ENCODE results near the gene TRRAP. TPM values are rescaled to one million over a fixed set of nuclear protein-coding genes. Genes with fewer than 3 reads are reported as not detected.

The TRRAP gene
- polyA plus RNA-seq (2013, experiment 1 of 2): 11.5 TPM
- 11.9 TPM for polyA plus RNA-seq (2013, experiment 2 of 2)

- peak within 1 kb of the TSS; percentile 93 for H2BK5ac ChIP-seq (ENCODE audit: low read length)
- H3K4ac ChIP-seq (ENCODE audit: low read length): no peak within 1 kb of the TSS
- peak within 1 kb of the TSS; percentile 97 for H3K23ac ChIP-seq (ENCODE audit: low read depth, low read length, poor library complexity)
- DNase-seq (ENCODE audit: low spot score): peak; percentile 72
- H2BK120ac ChIP-seq (ENCODE audit: low read depth, low read length): peak within 1 kb of the TSS; percentile 98
- peak within 1 kb of the TSS; percentile 96 for H2AK5ac ChIP-seq (ENCODE audit: low read depth, low read length)
- peak within 1 kb of the TSS; percentile 100 for H3K18ac ChIP-seq (ENCODE audit: low read length)
- H3K36me3 ChIP-seq (replicated peaks in 1 of 2; ENCODE audit: control insufficient read depth in 2 of 2, insufficient read depth in 2 of 2, low read length in 2 of 2): peaks cover 10 to 31% of the 10 kb centered on the region in 2 donors
- peak within 1 kb of the TSS; percentile 90 for H3K27ac ChIP-seq (replicated peaks; ENCODE audit: low read length)
- H3K9ac ChIP-seq (ENCODE audit: low read depth, low read length, poor library complexity): peak within 1 kb of the TSS; percentile 95
- H4K8ac ChIP-seq (ENCODE audit: low read depth, low read length): no peak within 1 kb of the TSS
- H3K4me1 ChIP-seq (ENCODE audit: control insufficient read depth in 2 of 2, insufficient read depth in 1 of 2, low read depth in 1 of 2, low read length in 2 of 2): peaks cover 6 to 12% of the 10 kb centered on the region in 2 donors
- H2BK12ac ChIP-seq (ENCODE audit: low read length): peak within 1 kb of the TSS; percentile 41
- H3K9me3 ChIP-seq (replicated peaks in 1 of 2; ENCODE audit: control insufficient read depth in 2 of 2, insufficient read depth in 1 of 2, low read depth in 1 of 2, low read length in 2 of 2): no peaks in the 10 kb centered on the region
- no peak within 1 kb of the TSS for H4K91ac ChIP-seq (ENCODE audit: low read depth, low read length, poor library complexity)
- H2BK15ac ChIP-seq (ENCODE audit: low read length): peak within 1 kb of the TSS; percentile 85
- no CpG with 5 or more reads among the region's 113 CpGs for WGBS, 2 donors (ENCODE audit: extremely low coverage in 2 of 2, insufficient read length in 2 of 2, insufficient replicate concordance in 1 of 2)
- H3K4me3 ChIP-seq (ENCODE audit: low read length in 2 of 2): peak within 1 kb of the TSS; percentile 94
- H3K14ac ChIP-seq (ENCODE audit: low read length): peak within 1 kb of the TSS; percentile 82
- H3K27me3 ChIP-seq (ENCODE audit: control insufficient read depth in 3 of 3, insufficient read depth in 3 of 3, low read depth in 1 of 3, low read length in 3 of 3): peaks cover 0 to 19% (median 0%) of the 10 kb centered on the region in 3 experiments
- peak within 1 kb of the TSS; percentile 99 for H2AFZ ChIP-seq (ENCODE audit: low read length)
- peak within 1 kb of the TSS; percentile 77 for H3K4me2 ChIP-seq (ENCODE audit: insufficient read depth, low read length, poor library complexity, severe bottlenecking)
- H3K79me1 ChIP-seq (ENCODE audit: low read depth, low read length): peaks cover 11% of the 10 kb centered on the region
These were observed at the start of gene TRRAP for GRCh38 chr7:98878365-98879197. Gene TRRAP (plus strand): TSS chr7:98878532. CDS start chr7:98881151, 2,619 bp downstream.

DNA sequence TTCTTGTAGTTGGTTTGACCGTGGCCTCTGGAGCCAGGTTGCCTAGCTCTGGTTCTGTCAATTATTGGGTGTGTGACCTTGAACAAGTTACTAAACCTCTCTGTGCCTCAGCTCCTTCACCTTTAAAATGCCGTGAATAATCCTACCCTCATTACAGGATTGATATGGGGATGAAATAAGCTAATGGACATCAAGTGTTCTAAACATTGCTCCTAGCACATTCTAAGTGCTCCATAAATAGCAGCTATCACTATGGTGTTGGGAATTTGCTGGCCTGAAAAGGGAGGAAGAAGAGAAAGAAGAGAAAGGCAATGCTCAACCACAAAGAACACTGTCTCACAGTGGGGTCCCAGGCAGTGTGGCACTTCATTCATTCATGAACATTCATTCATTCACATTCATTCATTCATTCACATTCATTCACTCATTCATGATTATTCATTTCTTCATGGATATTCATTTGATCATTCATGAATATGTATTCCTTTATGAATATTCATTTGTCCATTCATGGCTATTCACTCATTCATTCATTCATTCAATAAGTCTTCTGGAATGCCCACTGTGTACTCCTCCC lies 47.3 kb upstream of the TRRAP start:
- Histone ChIP-seq H3K4me3 (ENCODE audit: low read length in 2 of 2) (no peak overlapping the region), H4K91ac (ENCODE audit: low read depth, low read length, poor library complexity) (no peak overlapping the region), H3K4me1 (ENCODE audit: control insufficient read depth in 2 of 2, insufficient read depth in 1 of 2, low read depth in 1 of 2, low read length in 2 of 2) (no peaks in the 10 kb centered on the region), H3K14ac (ENCODE audit: low read length) (no peak overlapping the region), H2AK5ac (ENCODE audit: low read depth, low read length) (no peak overlapping the region), H2AFZ (ENCODE audit: low read length) (no peak overlapping the region), H3K27ac (replicated peaks; ENCODE audit: low read length) (no peak overlapping the region), H3K9me3 (replicated peaks in 1 of 2; ENCODE audit: control insufficient read depth in 2 of 2, insufficient read depth in 1 of 2, low read depth in 1 of 2, low read length in 2 of 2) (no peaks in the 10 kb centered on the region), H2BK12ac (ENCODE audit: low read length) (no peak overlapping the region), H3K79me1 (ENCODE audit: low read depth, low read length) (no peaks in the 10 kb centered on the region), H3K36me3 (replicated peaks in 1 of 2; ENCODE audit: control insufficient read depth in 2 of 2, insufficient read depth in 2 of 2, low read length in 2 of 2) (no peaks in the 10 kb centered on the region), H3K9ac (ENCODE audit: low read depth, low read length, poor library complexity) (no peak overlapping the region), H2BK15ac (ENCODE audit: low read length) (no peak overlapping the region), H2BK120ac (ENCODE audit: low read depth, low read length) (no peak overlapping the region), H2BK5ac (ENCODE audit: low read length) (no peak overlapping the region), H3K23ac (ENCODE audit: low read depth, low read length, poor library complexity) (no peak overlapping the region), H3K18ac (ENCODE audit: low read length) (no peak overlapping the region), H3K4me2 (ENCODE audit: insufficient read depth, low read length, poor library complexity, severe bottlenecking) (no peak overlapping the region), H4K8ac (ENCODE audit: low read depth, low read length) (no peak overlapping the region), H3K4ac (ENCODE audit: low read length) (no peak overlapping the region), H3K27me3 (ENCODE audit: control insufficient read depth in 3 of 3, insufficient read depth in 3 of 3, low read depth in 1 of 3, low read length in 3 of 3) (no peaks in the 10 kb centered on the region)
- no CpG with 5 or more reads among the region's 2 CpGs for WGBS, 2 donors (ENCODE audit: extremely low coverage in 2 of 2, insufficient read length in 2 of 2, insufficient replicate concordance in 1 of 2)
- DNase-seq (ENCODE audit: low spot score): no peak

GRCh38 chr7:98831641-98832221 lies 46.6 kb upstream of the TRRAP start:
- Histone ChIP-seq H2BK12ac (ENCODE audit: low read length) (no peak overlapping the region), H3K27me3 (ENCODE audit: control insufficient read depth in 3 of 3, insufficient read depth in 3 of 3, low read depth in 1 of 3, low read length in 3 of 3) (no peaks in the 10 kb centered on the region), H4K91ac (ENCODE audit: low read depth, low read length, poor library complexity) (no peak overlapping the region), H3K4me3 (ENCODE audit: low read length in 2 of 2) (no peak overlapping the region), H3K18ac (ENCODE audit: low read length) (no peak overlapping the region), H4K8ac (ENCODE audit: low read depth, low read length) (no peak overlapping the region), H2BK15ac (ENCODE audit: low read length) (no peak overlapping the region), H3K14ac (ENCODE audit: low read length) (no peak overlapping the region), H3K9me3 (replicated peaks in 1 of 2; ENCODE audit: control insufficient read depth in 2 of 2, insufficient read depth in 1 of 2, low read depth in 1 of 2, low read length in 2 of 2) (no peaks in the 10 kb centered on the region), H3K4me2 (ENCODE audit: insufficient read depth, low read length, poor library complexity, severe bottlenecking) (no peak overlapping the region), H2BK5ac (ENCODE audit: low read length) (no peak overlapping the region), H2AK5ac (ENCODE audit: low read depth, low read length) (no peak overlapping the region), H2BK120ac (ENCODE audit: low read depth, low read length) (no peak overlapping the region), H3K36me3 (replicated peaks in 1 of 2; ENCODE audit: control insufficient read depth in 2 of 2, insufficient read depth in 2 of 2, low read length in 2 of 2) (no peaks in the 10 kb centered on the region), H3K23ac (ENCODE audit: low read depth, low read length, poor library complexity) (no peak overlapping the region), H2AFZ (ENCODE audit: low read length) (no peak overlapping the region), H3K4me1 (ENCODE audit: control insufficient read depth in 2 of 2, insufficient read depth in 1 of 2, low read depth in 1 of 2, low read length in 2 of 2) (no peaks in the 10 kb centered on the region), H3K9ac (ENCODE audit: low read depth, low read length, poor library complexity) (no peak overlapping the region), H3K27ac (replicated peaks; ENCODE audit: low read length) (no peak overlapping the region), H3K4ac (ENCODE audit: low read length) (no peak overlapping the region), H3K79me1 (ENCODE audit: low read depth, low read length) (no peaks in the 10 kb centered on the region)
- no CpG with 5 or more reads among the region's 8 CpGs for WGBS, 2 donors (ENCODE audit: extremely low coverage in 2 of 2, insufficient read length in 2 of 2, insufficient replicate concordance in 1 of 2)
- DNase-seq (ENCODE audit: low spot score): no peak

GRCh38 chr7:98833022-98833421 lies 45.3 kb upstream of the TRRAP start:
- no peak overlapping the region for H3K27ac ChIP-seq (replicated peaks; ENCODE audit: low read length)
- no peak overlapping the region for H3K14ac ChIP-seq (ENCODE audit: low read length)
- H3K4ac ChIP-seq (ENCODE audit: low read length): no peak overlapping the region
- no peak overlapping the region for H4K91ac ChIP-seq (ENCODE audit: low read depth, low read length, poor library complexity)
- H3K9me3 ChIP-seq (replicated peaks in 1 of 2; ENCODE audit: control insufficient read depth in 2 of 2, insufficient read depth in 1 of 2, low read depth in 1 of 2, low read length in 2 of 2): no peaks in the 10 kb centered on the region
- no peak for DNase-seq (ENCODE audit: low spot score)
- no peak overlapping the region for H2AK5ac ChIP-seq (ENCODE audit: low read depth, low read length)
- no CpG with 5 or more reads among the region's 2 CpGs for WGBS, 2 donors (ENCODE audit: extremely low coverage in 2 of 2, insufficient read length in 2 of 2, insufficient replicate concordance in 1 of 2)
- H2BK12ac ChIP-seq (ENCODE audit: low read length): no peak overlapping the region
- peaks cover 0 to 1% of the 10 kb centered on the region in 2 donors for H3K4me1 ChIP-seq (ENCODE audit: control insufficient read depth in 2 of 2, insufficient read depth in 1 of 2, low read depth in 1 of 2, low read length in 2 of 2)
- H2BK5ac ChIP-seq (ENCODE audit: low read length): no peak overlapping the region
- H3K9ac ChIP-seq (ENCODE audit: low read depth, low read length, poor library complexity): no peak overlapping the region
- H3K27me3 ChIP-seq (ENCODE audit: control insufficient read depth in 3 of 3, insufficient read depth in 3 of 3, low read depth in 1 of 3, low read length in 3 of 3): no peaks in the 10 kb centered on the region
- H3K23ac ChIP-seq (ENCODE audit: low read depth, low read length, poor library complexity): no peak overlapping the region
- H3K4me3 ChIP-seq (ENCODE audit: low read length in 2 of 2): no peak overlapping the region
- H3K79me1 ChIP-seq (ENCODE audit: low read depth, low read length): no peaks in the 10 kb centered on the region
- H4K8ac ChIP-seq (ENCODE audit: low read depth, low read length): no peak overlapping the region
- no peak overlapping the region for H2BK15ac ChIP-seq (ENCODE audit: low read length)
- no peak overlapping the region for H3K4me2 ChIP-seq (ENCODE audit: insufficient read depth, low read length, poor library complexity, severe bottlenecking)
- no peak overlapping the region for H2BK120ac ChIP-seq (ENCODE audit: low read depth, low read length)
- no peak overlapping the region for H2AFZ ChIP-seq (ENCODE audit: low read length)
- no peaks in the 10 kb centered on the region for H3K36me3 ChIP-seq (replicated peaks in 1 of 2; ENCODE audit: control insufficient read depth in 2 of 2, insufficient read depth in 2 of 2, low read length in 2 of 2)
- no peak overlapping the region for H3K18ac ChIP-seq (ENCODE audit: low read length)
